ENCODE results near the gene XPO1.
"Not testable (repeated sequence)": the region's sequence is repeated elsewhere in the genome, so short reads cannot be mapped to it uniquely, and the experiment has no call there.

Gene XPO1

GRCh38 chr2:61538200-61538919 lies at the start of gene XPO1:
TSS of gene XPO1 (minus strand) at chr2:61538356. CDS start at chr2:61533897, 4,459 bp downstream.
- DNase-seq: peak; percentile 95

DNA sequence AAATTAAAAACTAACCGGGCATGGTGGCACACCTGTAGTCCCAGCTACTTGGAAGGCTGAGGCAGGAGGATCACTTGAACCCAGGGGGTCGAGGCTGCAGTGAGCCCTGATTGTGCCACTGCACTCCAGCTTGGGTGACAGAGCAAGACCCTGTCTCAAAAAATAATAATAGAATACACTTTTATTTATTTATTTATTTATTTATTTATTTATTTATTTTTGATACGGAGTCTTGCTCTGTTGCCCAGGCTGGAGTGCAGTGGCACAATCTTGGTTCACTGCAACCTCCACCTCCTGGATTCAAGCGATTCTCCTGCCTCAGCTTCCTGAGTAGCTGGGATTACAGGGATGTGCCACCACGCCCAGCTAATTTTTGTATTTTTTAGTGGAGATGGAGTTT lies 48.8 kb upstream of the XPO1 start:
- DNase-seq: not testable (repeated sequence)

GRCh38 chr2:61585383-61585782 lies 47.2 kb upstream of the XPO1 start:
- DNase-seq: no peak

GRCh38 chr2:61584368-61584767 lies 46.2 kb upstream of the XPO1 start:
- not testable (repeated sequence) for DNase-seq

GRCh38 chr2:61582165-61582564 lies 44.0 kb upstream of the XPO1 start:
- DNase-seq: no peak

DNA sequence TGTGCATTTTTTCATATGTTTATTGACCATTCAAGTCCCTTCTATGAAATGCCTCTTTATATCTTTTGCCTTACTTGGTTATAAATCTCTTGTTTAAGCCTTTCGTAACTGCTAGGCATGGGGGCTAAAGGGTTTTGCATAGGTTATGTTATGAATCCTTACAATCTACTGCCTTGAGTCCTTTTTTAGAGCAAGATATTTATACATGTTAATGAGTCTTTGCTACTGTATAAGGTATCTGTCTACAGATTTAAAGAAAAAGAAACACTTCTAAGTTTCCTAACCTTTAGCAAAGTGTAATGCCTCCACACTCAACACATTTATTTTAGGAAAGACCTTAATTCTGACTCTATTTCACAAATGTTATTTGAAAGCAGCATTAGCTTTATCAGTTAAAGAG lies 43.6 kb upstream of the XPO1 start:
- DNase-seq: no peak

DNA sequence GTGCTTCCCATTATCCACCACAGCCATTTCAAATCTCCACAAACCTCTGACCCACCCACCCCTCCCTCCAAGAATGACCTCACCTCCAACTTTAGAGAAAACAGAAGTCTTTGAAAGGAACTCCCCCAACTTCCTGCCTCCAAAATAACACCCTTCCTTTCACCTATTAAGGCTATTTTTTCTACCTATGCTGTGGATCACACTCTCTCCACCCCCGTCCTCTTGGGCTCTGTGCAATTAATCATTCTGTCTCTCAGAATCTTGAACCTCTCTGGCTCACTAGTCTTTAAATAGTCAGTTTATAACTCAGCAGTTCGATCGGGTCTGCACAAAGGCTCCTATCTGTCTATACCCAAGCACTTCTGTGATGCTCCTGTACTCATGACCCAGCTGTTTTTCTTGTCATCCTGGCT lies 37.3 kb upstream of the XPO1 start:
- DNase-seq: no peak

DNA sequence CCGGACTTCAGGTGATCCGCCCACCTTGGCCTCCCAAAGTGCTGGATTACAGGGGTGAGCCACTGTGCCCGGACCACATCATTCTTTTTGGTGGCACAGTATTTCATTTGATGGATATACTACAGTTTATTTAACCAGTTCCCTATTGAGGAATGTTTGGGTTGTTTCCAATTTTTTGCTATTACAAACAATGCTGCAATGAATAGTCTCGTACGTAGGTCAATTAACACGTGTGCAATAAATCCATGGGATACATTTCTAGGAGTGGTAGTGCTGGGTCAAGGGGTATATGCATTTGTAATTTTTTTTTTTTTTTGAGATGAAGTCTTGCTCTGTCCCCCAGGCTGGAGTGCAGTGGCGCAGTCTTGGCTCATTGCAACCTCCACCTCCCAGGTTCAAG lies 28.4 kb upstream of the XPO1 start:
- no peak for DNase-seq

GRCh38 chr2:61562615-61563014 lies 24.5 kb upstream of the XPO1 start:
- no peak for DNase-seq

DNA sequence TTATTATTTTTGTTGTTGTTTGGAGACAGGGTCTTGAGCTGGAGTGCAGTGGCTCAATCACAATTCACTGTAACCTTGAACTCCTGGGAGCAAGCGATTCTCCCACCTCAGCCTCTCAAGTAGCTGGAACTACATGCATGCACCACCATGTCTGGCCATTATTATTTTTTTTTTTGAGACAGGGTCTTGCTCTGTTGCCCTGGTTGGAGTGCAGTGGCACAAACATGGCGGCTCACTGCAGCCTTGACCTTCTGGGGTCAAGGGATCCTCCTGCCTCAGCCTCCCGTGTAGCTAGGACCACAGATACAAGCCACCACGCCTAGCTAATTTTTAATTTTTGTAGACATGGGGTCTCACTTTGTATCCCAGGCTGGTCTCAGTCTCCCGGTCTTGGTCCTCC lies 20.0 kb upstream of the XPO1 start:
- no peak for DNase-seq

DNA sequence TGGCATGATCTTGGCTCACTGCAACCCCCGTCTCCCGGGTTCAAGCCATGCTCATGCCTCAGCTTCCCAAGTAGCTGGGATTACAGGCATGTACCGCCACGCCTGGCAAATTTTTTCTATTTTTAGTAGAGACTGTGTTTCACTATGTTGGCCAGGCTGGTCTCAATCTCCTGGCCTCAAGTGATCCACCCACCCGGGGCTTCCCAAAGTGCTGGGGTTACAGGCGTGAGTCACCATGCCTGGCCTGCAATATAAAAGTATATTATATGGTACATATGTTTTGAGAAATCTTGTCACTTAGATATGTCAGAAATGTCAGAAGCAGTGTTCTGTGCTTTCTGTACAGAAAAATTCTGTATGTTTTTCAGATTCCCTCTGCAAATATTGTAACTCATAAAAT lies 19.2 kb upstream of the XPO1 start:
- no peak for DNase-seq

DNA sequence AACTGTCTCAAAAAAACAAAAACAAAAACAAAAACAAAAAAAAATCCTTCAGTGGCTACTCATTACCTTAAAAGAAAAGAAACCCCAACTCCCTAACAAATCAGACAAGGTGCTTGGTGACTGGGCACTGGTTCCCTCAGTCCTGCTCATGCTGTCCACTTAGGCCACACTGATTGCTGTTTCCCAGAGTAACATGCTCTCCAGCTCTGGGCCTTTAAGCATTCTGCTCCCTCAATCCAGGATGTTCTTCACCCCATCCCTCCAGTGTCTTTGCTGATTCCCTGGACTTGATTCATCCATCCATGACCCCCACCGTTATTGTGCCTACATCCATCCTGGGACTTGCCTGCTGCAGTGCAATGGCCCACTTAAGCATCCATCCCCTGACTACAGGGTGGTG lies 16.4 kb upstream of the XPO1 start:
- no peak for DNase-seq

- no peak for DNase-seq
Observed at GRCh38 chr2:61550375-61551209, 12.4 kb upstream of the XPO1 start.

GRCh38 chr2:61549546-61549945 lies 11.4 kb upstream of the XPO1 start:
- no peak for DNase-seq

- no peak for DNase-seq
Observed at GRCh38 chr2:61543062-61543461, 4.9 kb upstream of the XPO1 start.

DNA sequence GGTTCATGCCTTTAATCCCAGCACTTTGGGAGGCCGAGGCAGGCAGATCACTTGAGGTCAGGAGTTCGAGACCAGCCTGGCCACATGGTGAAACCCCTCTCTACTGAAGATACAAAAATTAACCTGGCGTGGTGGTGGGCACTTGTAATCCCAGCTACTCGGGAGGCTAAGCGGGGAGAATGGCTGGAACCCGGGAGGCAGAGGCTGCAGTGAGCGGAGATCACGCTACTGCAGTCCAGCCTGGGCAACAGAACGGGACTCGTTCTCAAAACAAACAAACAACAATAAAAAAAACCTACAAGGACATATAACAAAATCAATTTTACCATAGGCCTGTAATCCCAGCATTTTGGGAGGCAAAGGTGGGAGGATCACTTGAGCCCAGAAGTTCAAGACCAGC lies 2.0 kb upstream of the XPO1 start:
- DNase-seq: not testable (repeated sequence)

DNA sequence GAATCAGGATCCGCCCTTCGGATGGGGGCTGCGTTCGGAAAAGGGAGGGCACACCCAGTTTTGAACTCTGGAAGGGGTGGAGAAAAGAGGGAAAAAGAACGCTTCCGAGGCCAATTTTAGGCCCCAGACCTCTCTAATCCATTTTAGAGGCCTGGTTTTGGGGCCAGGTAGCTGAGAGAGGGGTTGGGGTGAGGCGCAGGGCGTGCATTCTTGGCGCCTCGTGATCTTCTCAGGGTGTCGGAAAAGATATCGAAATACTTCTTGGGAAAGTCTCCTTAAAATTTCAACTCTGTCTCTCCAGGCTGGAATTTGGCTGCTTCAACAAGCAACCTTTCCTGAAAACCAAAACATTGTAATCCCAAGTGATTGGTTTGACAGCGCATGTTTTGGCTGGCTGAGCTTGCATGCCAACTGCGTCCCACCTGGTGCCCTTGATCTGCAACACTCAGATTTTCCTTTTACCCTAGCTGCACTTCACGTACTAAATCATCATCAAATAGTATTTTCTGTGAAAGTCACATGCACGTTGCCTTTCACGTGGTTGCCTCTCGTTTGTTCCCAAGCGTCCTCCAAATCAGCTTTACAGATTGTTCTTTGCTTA lies 864 bp upstream of the XPO1 start:
- peak; percentile 43 for DNase-seq

GRCh38 chr2:61537950-61538199 lies 281 bp downstream of the XPO1 start:
- no peak for DNase-seq

- peak; percentile 38 for DNase-seq
Observed at GRCh38 chr2:61537277-61537949, 743 bp downstream of the XPO1 start.

- DNase-seq: peak; percentile 76
Observed at GRCh38 chr2:61536572-61537276, 1.4 kb downstream of the XPO1 start.

DNA sequence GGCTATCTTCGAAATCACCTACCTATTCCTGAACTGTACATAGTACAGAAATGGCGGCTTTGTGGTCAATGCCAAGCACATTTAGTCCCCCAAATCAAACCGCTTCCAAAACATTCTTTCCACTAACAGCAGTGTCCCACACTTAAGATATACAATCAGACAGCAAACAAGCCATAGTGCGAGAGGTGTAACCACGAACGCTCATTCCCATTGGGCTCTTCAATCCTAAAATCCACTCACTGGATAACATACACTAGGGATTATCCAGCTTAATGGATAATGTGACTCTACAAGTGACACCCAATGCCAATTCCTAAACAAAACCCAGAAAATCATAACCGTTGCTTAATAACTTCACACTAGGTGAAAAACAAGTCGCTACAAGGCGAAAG lies 2.0 kb downstream of the XPO1 start:
- no peak for DNase-seq

GRCh38 chr2:61535449-61535848 lies 2.7 kb downstream of the XPO1 start:
- DNase-seq: no peak

- DNase-seq: no peak
Observed at GRCh38 chr2:61534926-61535325, 3.2 kb downstream of the XPO1 start.
